Right lung (tissue), 10 donors: ENCODE data around the gene ADCK1. TPM values are rescaled to one million over a fixed set of nuclear protein-coding genes. Genes with fewer than 3 reads are reported as not detected.
"Not testable (repeated sequence)": the region's sequence is repeated elsewhere in the genome, so short reads cannot be mapped to it uniquely, and the experiment has no call there.

Experiments used
- DNase-seq, 2 donors: peaks; one replicate each; pipeline ENCODE4 v3.0.0-alpha.2; 2013
- long read RNA-seq, 8 donors: transcript quantifications; one replicate each; lab custom pipeline, GENCODE V29; 2026
- polyA plus RNA-seq, 5 donors: library from polyadenylated mRNA; unstranded; fragments of 120-200 nt; gene quantifications; one replicate each; pipeline versions ENCODE4 v1.2.1 to v1.2.3, GENCODE V29; 2013; ENCODE audit warnings: inconsistent platforms in 1 of 5, low replicate concordance in 1 of 5; ENCODE audit not compliant: insufficient read length in 5 of 5, insufficient read depth in 1 of 5

ADCK1 gene
- 1 to 10 TPM; 4.9 to 6.9 (median 6.8) TPM for polyA plus RNA-seq
- long read RNA-seq, donor 1, partial matches to known transcripts: 0 of 1 reads
- long read RNA-seq, donor 1, other reads (novel, unspliced or antisense): 0 of 1 reads
- long read RNA-seq, donor 2: 0 reads
- long read RNA-seq, donor 3, partial matches to known transcripts: 0 of 1 reads
- long read RNA-seq, donor 3, other reads (novel, unspliced or antisense): 0 of 1 reads
- long read RNA-seq, donor 4: 0 reads
- long read RNA-seq, donor 5, partial matches to known transcripts: 0 of 2 reads
- long read RNA-seq, donor 5, other reads (novel, unspliced or antisense): 0 of 2 reads
- long read RNA-seq, donor 6: 0 reads
- long read RNA-seq, donor 7: 0 reads
- long read RNA-seq, donor 8: 0 reads

- DNase-seq: peak; percentile 71 to 75
Measured at GRCh38 chr14:77799863-77800730, at the start of gene ADCK1. Gene ADCK1 (plus strand): TSS chr14:77800109. CDS start chr14:77818979, 18,870 bp downstream.

- DNase-seq: no peak
Measured at GRCh38 chr14:77752266-77752665, 47.6 kb upstream of the ADCK1 start.

GRCh38 chr14:77752799-77753516 is 47.0 kb upstream of the ADCK1 start:
- DNase-seq: no peak

GRCh38 chr14:77760381-77761204 is 39.3 kb upstream of the ADCK1 start, which contains the start of gene SNW1:
Gene SNW1 (minus strand): TSS chr14:77761156. CDS start chr14:77761127, 29 bp downstream.
- peak; percentile 95 for DNase-seq

GRCh38 chr14:77761205-77761931 is 38.5 kb upstream of the ADCK1 start:
- DNase-seq: no peak

- DNase-seq: no peak
Measured at GRCh38 chr14:77763316-77763715, 36.6 kb upstream of the ADCK1 start.

- no peak for DNase-seq
Measured at GRCh38 chr14:77763978-77764377, 35.9 kb upstream of the ADCK1 start.

- DNase-seq: not testable (repeated sequence)
Measured at GRCh38 chr14:77768442-77769069, 31.4 kb upstream of the ADCK1 start.

- DNase-seq: not testable (repeated sequence)
Measured at GRCh38 chr14:77773966-77774365, 25.9 kb upstream of the ADCK1 start.

- DNase-seq: no peak
Measured at GRCh38 chr14:77782202-77782601, 17.7 kb upstream of the ADCK1 start.

- no peak for DNase-seq
Measured at GRCh38 chr14:77786148-77786547, 13.8 kb upstream of the ADCK1 start.

GRCh38 chr14:77790566-77791224 is 9.2 kb upstream of the ADCK1 start:
- no peak for DNase-seq

GRCh38 chr14:77791225-77791600 is 8.7 kb upstream of the ADCK1 start:
- no peak for DNase-seq

GRCh38 chr14:77793255-77793654 is 6.7 kb upstream of the ADCK1 start:
- not testable (repeated sequence) for DNase-seq

- DNase-seq: no peak
Measured at GRCh38 chr14:77794357-77794756, 5.6 kb upstream of the ADCK1 start.

GRCh38 chr14:77799456-77799855 is 453 bp upstream of the ADCK1 start:
- DNase-seq: not testable (repeated sequence)

- no peak for DNase-seq
Measured at GRCh38 chr14:77800814-77801213, 905 bp downstream of the ADCK1 start.

GRCh38 chr14:77804592-77804991 is 4.7 kb downstream of the ADCK1 start:
- no peak for DNase-seq

- DNase-seq: no peak
Measured at GRCh38 chr14:77805706-77806105, 5.8 kb downstream of the ADCK1 start.
